ENCODE results near the gene PHTF1.

PHTF1 gene

DNA sequence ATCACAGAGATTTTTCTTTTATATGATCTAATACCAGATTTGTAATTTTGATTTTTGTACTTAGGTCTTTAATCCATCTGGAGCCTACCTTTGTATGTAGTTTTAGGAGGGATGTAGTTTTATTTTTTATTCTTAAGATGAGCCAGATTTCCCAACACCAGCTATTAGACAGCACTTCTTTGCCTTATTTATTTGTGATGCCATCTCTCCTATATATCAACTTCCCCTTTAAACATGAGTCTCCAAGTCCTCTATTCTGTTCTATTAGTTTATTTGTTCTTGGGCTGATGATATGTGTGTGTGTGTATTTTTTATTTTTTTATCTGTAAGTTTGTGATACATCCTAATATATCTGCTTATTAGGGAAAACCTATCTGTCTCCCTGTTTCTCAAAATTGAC is 94.2 kb downstream of the PHTF1 start:
- no peak for DNase-seq (ENCODE audit: low read depth, low spot score)

DNA sequence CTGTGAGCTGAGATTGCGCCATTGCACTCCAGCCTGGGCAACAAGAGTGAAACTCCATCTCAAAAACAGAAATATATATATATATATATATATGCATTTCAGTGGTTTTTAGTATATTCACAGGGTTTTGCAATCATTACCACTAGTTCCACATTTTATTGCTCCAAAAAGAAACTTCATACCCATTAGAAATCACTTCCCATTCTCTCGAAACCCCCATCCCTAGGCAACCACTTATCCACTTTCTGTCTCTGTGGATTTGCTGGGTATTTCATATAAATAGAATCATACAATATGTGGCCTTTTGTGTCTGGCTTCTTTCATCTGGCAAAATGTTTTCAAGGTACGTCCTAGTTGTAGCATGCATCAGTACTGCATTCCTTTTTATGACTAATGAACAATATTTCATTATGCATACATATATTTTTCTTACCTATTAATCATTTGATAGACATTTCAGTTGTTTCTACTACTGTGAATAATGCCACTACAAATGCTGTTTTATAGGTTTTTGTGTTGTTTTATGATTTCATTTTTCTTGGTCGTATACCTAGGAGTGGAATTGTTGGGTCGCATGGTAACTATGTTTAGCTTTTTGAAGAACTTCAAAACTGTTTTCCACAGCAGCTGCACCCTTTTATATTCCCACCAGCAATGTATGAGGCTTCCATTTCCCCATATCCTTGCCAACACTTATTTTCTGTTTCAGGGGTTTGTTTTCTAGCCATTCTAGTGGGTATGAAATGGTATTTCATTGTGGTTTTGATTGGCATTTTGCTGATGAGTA is 95.9 kb downstream of the PHTF1 start:
- DNase-seq (ENCODE audit: low read depth, low spot score) = no peak

DNA sequence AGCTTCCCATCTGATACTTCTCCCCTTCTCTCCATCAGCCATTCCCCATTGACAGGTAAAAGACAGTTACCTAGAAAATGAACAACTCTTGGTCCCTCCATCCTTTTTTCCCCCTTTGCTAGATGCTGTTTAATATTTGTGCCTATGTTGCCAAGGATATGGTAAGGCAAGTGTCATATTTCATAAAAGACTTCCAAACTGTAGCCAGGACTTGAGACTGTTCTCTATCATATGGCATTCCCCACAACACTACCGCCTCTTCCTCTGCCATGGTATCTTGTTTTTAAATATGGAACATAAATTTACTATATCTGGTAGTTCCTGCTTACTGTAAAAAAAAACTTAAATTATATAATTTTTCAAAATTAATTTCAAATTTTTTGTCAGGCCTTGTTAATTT is 97.2 kb downstream of the PHTF1 start:
- no peak for DNase-seq (ENCODE audit: low read depth, low spot score)

DNA sequence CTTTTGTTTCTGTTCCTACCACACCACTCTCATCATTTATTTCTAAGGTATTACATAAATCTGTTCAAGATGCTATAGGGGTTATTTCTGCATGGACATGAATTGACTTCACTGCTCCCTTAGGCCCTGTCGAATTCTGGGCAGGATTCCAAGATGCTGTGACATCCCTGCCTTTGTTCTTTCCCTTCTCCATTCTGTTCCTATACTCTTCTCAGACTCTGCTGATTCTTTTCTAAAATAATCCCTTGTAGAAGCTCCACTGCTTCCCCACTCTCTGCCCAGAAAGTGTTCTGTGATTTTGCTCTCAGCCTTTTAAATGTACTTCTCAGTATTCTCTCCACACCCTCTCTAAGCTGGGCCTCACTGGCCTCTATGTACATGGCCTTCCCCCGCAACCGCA is 99.2 kb downstream of the PHTF1 start:
- no peak for DNase-seq (ENCODE audit: low read depth, low spot score)

DNA sequence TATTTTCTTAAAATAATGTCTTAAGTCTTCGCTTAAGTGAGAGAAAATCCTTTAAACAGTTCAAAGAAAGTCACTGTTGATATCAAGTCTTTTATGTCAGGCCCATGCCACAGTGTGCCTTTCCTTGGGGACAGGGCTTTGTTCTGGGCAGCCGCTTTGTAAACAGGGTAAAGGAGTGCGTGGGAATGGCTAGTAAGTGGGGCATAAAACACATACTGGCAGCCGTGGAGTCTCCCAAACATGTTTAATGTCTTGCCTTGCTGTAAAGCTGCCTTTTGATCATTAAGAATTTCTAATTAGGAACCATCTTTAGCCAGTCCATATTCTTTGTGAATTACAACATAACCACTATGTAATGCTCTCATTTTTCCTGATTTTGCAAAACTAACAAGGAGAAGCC is 99.7 kb downstream of the PHTF1 start:
- DNase-seq (ENCODE audit: low read depth, low spot score) = no peak

DNA sequence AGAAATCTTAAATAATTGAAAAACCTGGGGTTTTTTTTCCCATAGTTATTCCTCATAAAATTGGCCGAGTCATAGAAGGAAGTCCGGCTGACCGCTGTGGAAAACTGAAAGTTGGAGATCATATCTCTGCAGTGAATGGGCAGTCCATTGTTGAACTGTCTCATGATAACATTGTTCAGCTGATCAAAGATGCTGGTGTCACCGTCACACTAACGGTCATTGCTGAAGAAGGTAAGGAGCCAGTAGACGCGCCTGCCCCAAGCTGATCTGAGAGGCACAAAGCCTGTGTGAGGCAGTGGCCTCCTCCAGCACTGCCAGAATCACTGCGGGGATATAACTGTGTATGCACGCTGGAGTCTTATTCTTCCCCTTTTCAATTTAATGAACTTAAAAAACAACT is 100.3 kb downstream of the PHTF1 start:
- no peak for DNase-seq (ENCODE audit: low read depth, low spot score)

DNA sequence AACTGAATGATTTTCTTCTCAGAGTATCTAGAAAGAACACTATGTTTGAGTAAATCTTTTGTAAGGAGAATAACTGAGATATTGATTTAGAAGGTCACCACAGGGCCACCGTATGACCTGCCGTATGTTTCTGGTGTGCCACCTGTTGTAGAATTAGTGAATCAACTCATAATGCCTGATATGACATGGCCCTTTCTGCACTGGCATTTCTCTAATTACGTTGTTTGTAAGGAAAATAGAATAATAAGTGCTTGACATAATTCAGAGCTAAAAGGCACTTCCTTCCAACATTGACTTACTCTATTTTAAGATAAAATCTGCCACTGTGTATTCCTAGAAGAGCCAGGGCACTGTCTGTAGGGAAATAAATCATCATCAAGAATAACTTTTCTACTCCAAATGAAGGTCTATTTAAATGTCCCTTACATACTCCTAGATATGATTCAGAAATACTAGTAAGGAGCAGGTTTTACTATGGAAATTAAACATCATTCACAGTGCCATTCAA is 101.7 kb downstream of the PHTF1 start:
- no peak for DNase-seq (ENCODE audit: low read depth, low spot score)

DNA sequence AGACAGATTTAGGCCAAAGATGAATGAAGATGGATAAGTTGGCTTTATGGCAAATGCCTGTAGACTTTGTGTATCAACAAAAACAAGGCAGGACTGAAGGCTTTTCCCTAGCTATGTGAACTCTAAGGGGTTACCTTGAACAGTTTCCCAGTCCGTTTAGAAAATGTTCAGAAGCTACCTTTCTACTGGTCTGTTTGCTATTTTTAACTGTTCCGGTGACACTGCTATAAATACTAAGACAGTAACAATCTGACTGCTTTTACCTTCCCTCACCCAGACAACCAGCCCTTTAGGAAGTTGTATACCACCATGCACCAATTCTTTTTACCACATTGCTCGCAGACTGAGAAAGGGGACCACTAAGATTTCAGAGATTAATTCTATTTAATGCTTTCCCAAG is 102.2 kb downstream of the PHTF1 start:
- DNase-seq (ENCODE audit: low read depth, low spot score) = no peak

DNA sequence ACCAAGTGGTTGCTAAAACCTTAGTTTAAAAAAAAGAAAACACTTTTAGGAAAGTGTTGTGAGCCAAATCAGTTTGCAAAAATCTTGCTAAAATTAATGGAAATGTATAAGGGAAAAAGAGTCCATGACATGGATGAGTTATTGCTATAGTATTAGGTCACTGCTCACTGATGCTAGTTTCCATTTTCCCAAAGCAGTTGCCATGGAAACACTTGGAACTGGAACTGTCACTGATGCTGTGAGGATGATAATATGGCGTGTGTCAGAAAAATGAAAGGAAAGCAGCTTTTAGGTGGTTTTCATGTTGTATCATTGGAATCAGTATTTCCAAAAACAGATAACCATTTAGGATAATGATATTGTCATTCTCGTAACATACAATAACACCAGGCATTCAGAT is 104.4 kb downstream of the PHTF1 start:
- DNase-seq (ENCODE audit: low read depth, low spot score) = no peak

DNA sequence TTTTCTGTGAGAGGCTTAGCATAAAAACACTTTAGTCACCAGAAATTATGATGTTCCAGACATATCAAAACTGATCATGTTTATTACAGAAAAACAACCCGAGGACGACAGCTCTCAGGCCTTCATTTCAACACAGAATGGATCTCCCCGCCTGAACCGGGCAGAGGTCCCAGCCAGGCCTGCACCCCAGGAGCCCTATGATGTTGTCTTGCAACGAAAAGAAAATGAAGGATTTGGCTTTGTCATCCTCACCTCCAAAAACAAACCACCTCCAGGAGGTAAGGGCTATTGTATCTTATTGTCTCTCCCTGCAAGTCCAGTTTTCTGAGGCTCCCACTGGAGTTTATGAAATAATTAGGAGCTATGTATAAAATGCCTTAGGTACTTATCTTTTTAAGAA is 105.5 kb downstream of the PHTF1 start:
- DNase-seq (ENCODE audit: low read depth, low spot score) = no peak

DNA sequence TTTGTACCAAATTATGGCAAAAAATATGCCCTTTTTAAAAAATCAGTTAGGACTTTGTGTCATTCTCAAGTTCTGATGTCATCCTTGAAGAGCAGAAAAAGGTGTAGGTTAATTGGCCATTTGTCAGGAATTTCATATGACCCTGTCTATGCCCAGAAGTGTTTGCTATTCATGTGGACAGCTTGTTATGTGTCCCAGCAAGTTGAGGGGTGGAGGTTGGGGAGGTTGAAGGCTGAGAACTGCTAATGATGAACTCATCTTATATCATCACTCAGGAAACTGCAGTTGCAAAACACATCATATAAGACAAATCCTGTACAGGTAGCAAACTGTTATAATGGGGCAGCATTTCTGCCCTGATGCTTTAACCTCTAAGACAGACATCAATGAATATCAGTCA is 106.5 kb downstream of the PHTF1 start:
- no peak for DNase-seq (ENCODE audit: low read depth, low spot score)

DNA sequence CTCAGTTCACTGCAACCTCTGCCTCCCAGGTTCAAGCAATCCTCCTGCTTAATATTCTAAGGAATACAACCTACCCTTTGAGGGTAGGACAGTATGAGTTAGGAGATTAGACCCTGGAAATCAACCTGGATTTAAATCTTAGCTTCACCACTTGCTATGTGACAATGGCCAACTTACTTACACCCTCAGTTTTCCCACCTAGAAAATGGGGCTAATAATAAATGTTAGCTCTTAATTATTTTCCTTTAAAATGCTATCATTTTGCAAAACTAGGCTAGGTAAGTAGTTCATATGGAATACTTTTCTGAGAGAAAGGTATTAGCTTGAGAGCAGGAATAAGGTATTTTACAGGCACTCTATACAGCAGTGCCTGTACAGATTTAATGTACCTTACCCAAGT is 110.8 kb downstream of the PHTF1 start:
- DNase-seq (ENCODE audit: low read depth, low spot score) = no peak

DNA sequence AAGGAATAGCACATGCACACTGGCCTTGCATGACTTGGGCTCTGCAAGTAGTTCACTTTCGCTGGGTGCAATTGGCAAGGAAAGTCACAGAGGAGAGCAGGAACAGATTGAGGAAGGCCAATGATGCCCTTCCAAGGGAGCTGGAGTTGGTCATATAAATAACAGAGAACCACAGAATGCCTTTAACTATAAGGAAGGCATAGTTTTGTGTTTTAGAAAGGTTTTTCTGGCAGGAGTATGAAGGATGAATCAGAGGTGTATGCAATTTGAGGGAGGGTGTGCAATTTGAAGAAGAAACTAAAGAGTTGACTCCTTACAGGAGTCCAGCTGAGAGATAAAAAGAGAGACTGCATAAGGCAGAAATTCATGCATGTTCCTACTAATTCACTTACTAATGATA is 112.1 kb downstream of the PHTF1 start:
- DNase-seq (ENCODE audit: low read depth, low spot score) = no peak

All from brain pericyte (primary cell).